HG03571 (cell line): ENCODE measurements around the gene ABCA9.

Experiments
- ATAC-seq: cut with Tn5 transposase; IDR thresholded peaks from one replicate; pipeline ENCODE4 v1.9.1; 2021; ENCODE audit not compliant: unreplicated experiment

Gene ABCA9

DNA sequence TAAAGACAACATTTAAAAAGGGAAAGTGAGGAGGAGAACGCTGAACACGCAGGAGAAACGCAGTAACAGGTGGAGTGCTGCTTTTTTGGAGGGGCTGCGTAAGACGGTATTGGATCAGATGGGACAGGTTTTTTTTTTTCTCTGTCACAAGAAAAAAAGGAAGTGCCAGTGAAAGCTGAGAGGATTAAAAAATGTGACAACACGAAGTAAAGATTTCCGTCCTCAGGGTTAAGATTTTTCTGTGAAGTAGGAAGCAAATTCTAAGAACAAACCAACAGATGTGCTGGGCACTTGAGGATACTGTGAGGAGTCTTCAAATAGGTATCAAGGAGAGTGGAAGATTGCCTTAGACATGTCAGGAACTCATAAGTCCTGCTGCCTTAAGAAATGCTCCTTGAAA lies 5.8 kb upstream of the ABCA9 start:
- no peak for ATAC-seq

DNA sequence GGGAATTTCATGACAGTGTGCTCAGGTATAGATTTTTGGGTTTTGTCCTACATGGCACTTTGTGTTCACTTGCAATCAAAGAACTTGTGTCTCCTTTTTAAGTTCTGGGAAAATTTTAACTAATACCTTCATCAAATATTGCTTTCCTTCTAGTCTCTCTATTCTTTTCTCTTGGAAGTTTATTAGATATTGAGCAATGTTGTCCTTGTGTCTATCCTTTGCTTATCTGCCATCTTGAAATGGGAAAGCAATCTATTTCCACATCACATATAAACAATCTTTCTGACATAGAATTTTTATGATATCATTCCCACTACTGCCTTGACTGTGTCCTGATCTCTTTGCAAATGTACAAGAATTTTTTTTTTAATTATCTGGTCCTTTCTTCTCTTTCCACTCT lies 4.4 kb upstream of the ABCA9 start:
- no peak for ATAC-seq

DNA sequence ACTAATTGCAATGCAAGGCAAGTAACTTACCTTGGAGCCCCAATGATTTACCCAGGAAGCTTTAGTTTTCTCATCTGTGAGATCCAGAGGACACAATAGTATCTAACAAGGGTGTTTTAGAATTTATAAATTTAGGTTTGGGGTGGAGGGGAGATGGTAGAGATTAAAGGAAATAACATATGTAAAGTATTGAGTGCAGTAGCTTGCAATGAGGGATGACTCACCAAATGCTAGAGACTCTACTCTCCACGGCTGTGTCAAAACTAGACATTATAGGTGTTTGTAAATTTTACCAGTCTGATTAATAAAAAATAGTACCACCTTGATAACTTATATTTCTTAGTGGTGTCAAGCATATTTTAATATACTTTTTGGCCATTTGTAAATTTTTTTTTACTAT lies 3.7 kb upstream of the ABCA9 start:
- no peak for ATAC-seq

DNA sequence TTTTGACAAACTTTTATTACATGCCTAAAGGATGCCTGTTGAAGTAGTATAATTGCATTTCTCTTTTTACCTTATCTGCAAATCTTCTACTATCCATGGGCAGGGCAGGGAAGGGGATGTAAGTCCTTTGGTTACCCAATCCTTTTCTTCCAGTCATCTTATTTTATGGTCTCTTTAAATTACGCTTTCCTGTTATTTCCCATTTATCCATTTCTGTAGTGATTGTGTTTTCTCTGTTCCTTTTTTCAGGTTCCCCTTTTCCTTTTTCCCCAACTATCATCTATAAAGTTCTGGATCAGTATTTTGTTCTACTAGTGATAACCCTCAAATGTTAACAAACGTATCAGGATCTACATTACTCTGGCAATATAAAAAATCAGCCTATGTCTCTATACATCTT lies 3.3 kb upstream of the ABCA9 start:
- no peak for ATAC-seq

DNA sequence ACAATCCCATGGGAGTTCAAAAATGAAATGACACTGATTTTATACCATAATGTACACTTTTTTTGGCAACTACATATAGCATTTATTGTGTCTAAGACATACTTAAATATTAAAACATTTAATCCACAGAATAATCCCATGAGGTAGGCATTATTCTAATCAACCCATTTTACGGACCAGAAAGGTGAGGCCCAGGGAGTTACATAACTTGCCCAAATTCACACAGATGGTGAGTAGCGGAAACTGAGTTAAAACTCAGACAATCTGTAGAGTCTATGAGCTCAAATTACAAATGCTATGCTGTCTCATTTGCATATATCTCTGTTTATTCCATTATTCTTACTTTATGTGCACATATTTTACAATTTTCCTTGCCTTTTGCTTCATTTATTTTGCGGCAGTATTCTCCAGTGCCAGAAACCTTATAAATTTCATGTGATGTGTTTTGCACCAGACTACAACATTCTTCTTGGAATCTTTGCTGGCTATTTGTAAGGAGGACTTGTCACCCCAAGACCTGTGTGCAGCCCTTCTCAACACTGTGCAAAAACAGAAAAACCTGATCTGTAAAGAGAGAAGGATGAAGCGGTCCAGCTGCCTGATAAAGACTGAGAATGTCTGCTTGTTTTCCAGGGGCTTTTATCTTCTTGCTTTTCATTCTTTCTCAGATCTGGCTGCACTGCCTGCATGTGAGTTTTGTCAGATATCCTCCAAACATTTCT lies 2.3 kb upstream of the ABCA9 start:
- no peak for ATAC-seq

DNA sequence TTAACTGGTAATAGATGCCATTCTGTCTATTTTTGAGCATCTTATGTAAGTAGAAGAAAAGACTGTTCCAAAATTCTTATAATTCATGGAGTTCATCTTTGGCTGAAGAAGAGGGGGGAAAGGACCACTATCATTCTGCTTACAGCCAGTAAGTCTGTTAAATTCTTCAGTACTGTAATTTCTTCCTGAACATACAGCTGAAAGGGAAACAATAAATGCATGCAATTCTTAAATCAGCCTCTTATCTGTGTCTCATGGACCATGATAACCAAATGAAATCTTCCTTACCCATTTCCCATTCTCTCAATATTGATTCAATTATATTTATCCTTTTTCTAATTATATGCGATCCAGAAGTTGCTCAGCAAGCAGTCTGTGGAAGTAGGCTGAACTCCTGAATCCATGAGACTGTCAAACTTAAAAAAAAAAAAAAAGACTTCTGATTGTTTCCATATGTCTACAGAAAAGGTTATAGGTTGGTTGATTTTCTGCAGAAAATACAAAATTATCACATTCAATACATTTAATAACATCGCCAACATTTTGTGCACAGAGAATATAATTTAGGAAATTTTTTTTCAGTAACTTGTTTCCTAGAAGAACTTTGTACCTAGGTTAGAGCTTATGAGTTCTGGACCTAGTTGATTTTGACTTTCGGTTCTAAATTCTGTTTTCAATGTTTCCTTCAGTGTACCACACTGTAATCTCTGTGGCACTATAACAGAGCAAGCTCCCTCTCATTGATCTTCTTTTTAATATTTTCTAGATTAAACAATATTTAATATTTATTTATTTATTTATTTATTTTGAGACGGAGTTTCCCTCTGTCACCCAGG lies 1.2 kb upstream of the ABCA9 start:
- ATAC-seq: no peak

DNA sequence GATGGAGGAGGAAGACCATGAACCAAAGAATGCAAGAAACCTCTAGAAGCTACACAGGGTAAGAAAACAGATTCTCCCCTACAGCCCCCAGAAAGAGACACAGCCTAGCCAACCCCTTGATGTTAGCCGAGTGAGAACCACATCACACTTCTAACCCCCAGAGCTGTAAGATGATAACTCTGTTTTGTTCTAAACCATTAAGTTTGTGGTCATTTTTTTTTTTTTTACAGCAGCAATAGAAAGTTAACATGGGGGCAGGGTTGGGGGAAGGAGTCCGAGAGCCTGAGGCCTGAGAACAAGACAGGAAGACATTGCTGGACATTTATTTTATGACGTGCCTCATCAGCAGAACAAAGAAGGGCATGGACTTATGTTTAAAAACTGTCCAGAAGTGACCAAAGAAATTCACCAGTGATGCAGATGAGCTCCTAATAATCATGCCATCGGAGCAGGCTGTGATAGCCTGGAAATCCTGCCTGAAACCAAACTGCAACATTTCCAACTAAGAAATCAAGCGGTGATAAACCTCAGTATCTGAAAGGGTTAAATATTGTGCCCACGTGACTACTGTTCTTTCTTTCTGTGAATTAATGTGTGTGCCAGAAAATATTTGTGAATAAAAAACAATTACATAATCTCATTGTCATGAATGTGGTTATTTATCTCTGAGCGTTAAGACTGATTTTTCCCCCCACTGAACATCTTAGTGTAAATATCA lies 1.1 kb downstream of the ABCA9 start:
- ATAC-seq: no peak

DNA sequence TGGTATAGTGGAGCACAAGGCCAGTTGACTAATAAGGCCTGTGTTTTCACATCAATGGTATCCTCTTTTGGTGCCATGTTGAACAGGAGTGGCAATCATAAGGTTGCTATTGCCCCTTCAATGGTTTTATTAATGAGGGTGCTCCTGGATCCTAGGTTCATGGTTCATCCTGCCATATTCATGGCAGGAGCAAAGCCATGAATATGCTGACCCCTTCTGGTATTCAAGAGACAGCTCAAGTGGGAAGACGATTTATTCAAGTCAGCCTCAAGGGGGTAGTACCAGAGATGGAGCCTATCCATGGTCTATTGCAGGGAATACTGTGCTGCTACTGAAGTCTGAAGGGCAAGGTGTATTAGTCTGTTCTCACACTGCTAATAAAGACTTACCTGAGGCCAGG lies 2.6 kb downstream of the ABCA9 start:
- no peak for ATAC-seq

DNA sequence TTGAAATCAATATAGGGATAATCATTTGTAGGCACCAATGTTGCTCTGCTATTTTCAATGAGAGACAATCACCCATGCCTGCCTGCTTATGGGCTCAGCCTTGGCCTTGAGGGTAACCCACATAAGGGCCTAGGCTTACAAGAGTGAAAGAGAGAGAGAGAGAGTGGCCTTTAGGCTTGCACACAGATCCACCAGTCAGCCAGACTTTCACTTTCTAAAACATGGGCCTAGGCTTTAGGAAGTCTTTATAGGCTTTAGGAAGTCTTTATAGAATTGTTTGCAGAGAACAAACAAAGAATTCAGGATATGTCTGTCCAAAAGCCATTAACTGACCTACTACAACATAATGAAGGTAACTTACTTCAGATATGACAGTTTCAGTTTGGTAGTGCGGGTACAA lies 3.4 kb downstream of the ABCA9 start:
- ATAC-seq: no peak

DNA sequence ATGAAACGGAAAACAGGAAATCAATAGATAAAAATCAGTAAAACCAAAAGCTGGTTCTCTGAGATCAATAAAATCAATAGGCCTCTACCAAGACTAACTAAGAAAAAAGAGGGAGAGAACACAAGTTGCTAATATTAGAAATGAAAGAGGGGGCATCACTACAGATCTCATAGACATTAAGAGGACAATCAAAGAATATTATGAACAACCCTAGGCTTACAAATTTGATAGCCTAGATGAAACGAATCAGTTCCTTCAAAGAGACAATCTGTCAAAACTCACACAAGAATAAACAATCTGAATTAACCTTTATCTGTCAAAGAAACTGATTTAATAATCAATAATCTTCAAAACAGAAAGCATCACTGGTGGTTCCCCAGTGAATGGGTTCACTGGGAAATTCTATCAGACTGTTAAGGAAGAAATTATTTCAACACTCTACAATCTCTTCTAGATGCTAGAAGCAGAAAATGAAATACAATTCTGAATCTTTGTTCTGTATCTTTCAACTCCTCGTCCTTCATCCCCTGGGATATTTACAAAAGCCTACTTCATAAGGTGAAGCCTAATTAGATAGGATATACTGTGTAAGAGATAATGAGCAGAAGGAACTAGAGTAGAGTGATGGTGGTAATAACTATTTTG lies 4.4 kb downstream of the ABCA9 start:
- no peak for ATAC-seq

DNA sequence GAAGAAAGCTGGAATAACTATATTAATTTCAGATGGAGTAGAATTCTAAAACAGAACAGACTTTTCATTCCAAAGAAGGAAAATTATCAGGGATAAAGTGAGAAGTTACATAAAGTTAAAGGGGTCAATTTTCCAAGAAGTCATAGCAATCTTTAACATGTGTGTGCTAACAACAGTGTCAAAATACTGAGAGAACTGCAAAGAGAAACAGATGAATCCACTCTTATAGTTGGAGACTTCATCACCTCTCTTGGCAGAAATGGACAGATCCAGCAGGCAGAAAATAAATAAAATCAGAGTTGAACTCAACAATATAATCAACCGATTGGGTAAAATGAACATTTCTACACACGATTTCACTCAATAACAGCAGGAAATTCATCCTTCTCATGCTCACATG lies 5.4 kb downstream of the ABCA9 start:
- no peak for ATAC-seq

DNA sequence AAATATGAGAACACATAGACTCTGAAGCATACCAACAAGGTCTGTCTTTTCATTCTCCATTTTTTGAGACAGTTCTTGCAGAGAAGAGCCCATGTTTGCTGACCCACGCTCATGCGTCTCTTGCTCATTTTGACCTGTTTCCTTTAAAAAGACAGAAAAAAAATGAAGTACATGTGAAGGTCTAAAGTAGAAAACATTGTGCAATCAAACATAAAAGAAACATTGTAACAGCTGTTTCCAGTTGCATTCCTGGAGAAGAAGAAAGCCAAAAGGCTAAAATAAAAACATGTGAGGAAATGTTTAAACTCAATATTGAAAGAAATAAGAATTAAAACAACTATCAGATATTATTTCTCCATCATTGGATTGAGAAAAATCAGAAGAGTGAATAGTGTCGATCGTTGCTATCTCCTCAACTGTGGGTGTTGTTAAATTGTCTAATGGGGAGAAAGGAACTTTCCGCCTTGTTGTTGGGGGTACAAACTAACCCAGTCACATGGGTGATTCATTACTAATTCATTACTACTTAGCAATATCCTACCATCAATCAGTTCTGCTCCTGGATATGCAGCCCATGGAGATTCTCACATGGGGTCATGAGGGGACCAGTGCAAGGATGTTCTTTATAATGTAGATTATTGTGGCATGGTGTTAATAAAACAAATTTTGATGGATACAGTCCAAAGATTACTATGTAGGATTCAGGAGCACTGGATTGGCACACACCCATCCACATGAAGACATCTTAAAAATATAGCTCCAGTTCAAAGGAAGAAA lies 9.5 kb downstream of the ABCA9 start:
- no peak for ATAC-seq

DNA sequence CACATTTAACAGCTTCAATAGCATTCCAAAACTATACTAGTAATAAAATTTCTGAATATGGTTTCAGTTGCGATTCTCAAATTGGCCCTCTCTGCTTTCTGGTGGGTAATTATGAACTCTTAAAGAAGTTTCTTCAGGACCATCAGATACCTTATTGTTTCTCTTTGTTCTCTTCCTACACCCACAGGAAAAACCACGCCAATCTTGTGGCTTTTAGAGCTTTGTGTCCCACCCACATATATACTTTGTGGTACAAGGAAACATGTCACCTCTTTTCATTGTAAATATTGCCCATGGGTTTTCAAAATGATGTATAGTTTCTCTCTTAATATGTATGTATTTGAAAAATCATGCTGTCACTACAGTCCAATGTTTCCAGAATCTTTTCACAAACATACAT lies 12.1 kb downstream of the ABCA9 start:
- ATAC-seq: no peak

DNA sequence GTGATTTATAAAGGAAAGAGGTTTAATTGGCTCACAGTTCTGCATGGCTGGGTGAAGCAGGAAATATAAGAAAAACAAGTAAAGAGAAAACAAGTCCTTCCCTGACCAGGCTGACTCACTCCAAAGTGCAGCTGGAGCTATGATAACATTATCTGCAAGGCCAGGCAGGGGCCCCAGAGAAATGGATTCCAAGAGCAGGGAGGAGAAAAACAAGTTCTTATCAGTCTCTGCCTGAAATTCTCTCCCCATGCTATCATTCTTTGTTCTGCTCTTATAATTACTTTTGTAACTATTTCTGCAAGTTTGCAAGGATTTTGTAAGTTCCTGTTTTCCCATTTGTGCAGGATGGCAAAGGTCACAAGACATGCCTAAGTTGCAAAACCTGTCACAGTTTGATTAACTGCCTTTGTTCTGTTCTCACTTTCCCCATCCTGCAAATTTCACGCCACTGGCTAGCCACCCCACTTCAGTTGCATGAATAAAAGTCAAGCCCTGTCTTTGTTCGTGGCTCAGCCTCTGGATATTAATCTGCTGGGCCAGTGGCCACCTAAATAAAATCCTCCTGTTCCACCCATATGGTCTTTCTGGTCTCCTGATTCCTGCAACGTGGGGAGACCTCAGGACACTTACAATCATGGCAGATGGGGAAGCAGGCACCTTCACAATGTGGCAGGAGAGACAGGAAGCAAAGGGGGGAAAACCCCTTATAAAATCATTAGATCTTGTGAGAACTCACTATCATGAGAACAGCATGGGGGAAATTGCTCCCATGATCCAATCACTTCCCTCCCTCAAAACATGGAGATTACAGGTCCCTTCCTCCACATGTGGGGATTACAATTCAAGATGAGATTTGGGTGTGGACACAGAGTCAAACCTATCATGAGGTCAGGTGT lies 13.1 kb downstream of the ABCA9 start:
- ATAC-seq: no peak

DNA sequence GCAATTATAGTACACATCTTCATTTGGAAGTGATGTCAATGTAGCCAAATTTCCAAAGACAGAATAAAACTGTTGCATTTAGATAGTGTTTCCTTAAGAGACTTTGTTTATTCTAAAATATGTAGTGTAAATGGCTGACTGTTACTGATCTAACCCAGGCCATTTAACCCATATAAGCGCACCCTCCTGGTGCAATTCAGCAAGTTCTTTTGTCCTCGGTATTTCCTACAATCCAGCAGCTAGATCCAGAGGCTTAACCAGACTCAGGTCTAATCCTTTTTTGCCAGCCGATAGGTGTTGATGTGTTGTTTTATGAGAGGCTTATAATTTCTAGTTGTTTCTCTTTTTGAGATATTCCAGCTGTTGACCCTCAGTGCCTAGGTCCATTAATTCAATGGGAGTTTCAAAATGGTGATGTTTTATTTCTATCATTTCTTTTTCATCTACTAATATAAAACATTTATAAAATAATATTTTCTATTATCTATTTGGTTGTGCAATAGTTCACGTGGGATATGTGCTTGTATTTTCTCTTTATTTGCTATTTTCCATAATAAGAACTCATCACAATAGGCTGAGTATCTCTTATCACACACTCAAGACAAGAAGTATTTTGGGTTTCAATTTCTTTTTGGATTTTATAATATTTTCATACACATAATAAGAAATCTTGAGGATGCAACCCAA lies 14.5 kb downstream of the ABCA9 start:
- no peak for ATAC-seq

DNA sequence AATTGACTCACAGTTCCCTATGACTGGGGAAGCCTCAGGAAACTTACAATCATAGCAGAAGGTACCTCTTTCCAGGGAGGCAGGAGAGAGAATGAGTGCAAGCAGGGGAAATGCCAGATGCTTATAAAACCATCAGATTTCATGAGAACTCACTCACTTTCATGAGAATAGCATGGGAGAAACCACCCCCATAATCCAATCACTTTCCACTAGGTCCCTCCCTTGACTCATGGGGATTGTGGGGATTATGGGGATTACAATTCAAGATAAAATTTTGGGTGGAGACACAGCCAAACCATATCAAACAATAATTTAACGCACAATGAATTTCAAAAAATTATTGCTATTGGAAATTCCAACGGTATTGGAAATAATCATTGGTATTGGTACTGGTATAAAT lies 15.1 kb downstream of the ABCA9 start:
- no peak for ATAC-seq

DNA sequence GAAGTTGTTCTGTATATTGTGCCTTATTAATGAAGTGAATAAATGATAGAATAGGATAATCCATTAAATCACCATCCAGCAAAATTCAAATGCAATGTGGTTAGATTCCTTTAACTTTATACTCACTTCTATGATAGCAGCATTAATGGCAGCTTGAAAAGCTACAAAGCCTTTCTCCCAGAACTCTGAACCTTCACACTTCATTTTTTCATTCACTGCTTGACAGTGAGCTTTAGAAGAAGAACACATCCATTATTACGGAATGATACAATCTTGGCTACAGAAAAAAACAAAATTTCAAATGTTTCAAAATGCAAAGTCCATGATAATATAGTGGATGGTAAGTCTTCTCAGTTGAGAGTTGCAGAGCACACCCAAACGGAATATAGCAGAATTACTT lies 16.4 kb downstream of the ABCA9 start:
- ATAC-seq: no peak

DNA sequence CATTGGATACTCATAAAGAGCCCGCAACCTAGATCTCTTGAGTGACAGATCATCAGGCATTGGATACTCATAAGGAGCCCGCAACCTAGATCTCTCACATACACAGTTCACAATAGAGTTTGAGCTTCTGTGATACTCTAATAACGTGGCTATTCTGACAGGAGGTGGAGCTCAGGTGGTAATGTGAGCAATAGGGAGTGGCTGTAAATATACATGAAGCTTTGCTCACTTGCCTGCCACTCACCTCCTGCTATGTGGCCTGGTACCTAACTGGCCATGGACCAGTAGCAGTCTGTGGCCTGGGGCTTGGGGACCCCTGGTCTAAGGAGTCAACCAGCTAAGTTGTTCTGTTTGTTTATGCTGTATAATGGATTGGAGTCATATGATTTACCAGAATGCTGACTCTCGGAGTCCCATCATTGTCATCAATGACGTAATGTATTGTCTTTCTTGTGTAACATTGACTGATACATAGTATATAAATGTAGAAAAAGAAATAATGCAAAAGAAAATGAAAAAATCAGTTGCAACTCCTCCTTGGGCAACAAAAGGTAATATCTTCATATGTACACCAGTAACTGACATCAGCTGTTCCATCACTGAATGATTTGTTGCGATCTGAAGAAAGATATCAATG lies 17.5 kb downstream of the ABCA9 start:
- ATAC-seq: no peak

DNA sequence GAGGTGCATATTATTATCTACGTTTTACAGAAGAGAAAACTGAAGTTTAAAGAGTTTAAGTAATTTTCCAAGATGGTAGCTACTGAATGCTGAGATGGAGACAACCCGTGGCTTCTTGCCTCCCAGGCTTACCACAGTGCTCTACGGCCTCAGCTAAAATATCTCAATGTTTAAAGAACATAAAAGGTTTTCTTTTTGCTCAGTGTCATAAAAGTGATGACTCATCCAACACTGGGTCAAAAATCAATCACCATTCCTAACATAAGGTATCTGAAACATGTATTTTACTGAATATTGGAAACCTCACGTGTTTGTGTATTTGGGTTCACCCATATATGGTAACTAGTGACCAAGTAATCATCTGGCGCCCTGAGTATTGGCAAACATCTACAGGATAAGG lies 18.4 kb downstream of the ABCA9 start:
- no peak for ATAC-seq
